ENCODE data around the gene DNASE1L2.
A peak's percentile ranks its signal among the peaks of the same experiment; 100 is the strongest.

Gene DNASE1L2

DNA sequence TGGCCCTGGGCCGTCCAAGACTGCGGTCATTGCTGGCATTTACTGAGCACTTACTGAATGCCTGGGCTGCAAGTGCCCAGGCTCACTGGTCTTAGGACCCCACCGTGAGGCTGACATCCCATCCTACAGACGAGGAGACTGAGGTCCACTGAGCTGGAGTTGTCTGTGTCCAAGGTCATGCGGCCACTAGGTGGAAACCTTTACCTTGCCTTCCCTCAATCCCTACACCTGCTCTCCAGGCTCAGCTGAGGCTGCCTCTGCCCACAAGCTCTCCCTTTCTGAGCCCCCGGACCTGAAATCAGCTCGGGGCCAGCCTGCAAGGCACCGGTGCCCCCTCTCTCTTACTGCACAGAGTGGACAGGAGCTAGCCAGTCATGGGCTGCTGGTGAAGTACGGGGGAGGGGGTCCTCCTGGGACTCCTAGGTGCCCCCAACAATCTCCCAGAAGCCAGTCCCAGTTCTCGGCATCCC lies 41.4 kb upstream of the DNASE1L2 start (continued):
- TF ChIP-seq SETDB1 (IDR thresholded peaks at IDR 0.05; ENCODE audit: insufficient read length, low read length) (no peak), ZNF24 (tag by site-specific recombination; IDR thresholded peaks at IDR 0.05) (0 out of 2 replicates have a peak, but pooled peaks have one; percentile 26), ZFP41 (tag by site-specific recombination; IDR thresholded peaks at IDR 0.05; ENCODE audit: borderline replicate concordance) (no peak), ZNF692 (tag by site-specific recombination; IDR thresholded peaks at IDR 0.05) (peak; percentile 40; the same call in 1 of the 2 replicates), GLIS1 (tag by site-specific recombination; IDR thresholded peaks at IDR 0.05) (peak; percentile 10; the same call in 1 of the 2 replicates), ZNF239 (tag by site-specific recombination; IDR thresholded peaks at IDR 0.05) (no peak), ZNF654 (tag by site-specific recombination; IDR thresholded peaks at IDR 0.05; ENCODE audit: low read depth) (peak; percentile 94), ZNF121 (tag by site-specific recombination; IDR thresholded peaks at IDR 0.05) (peak; percentile 61; the same call in 1 of the 2 replicates), ZBTB6 (tag by site-specific recombination; IDR thresholded peaks at IDR 0.05) (no peak), ZNF624 (tag by site-specific recombination; IDR thresholded peaks at IDR 0.05) (no peak), ZSCAN30 (tag by site-specific recombination; IDR thresholded peaks at IDR 0.05) (peak; percentile 70; the same call in 1 of the 2 replicates)
- TF ChIP-seq, protein P1, sequence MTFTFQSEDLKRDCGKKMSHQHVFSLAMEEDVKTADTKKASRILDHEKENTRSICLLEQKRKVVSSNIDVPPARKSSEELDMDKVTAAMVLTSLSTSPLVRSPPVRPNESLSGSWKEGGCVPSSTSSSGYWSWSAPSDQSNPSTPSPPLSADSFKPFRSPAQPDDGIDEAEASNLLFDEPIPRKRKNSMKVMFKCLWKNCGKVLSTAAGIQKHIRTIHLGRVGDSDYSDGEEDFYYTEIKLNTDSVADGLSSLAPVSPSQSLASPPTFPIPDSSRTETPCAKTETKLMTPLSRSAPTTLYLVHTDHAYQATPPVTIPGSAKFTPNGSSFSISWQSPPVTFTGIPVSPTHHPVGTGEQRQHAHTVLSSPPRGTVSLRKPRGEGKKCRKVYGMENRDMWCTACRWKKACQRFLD (tag by site-specific recombination; IDR thresholded peaks at IDR 0.05), result no peak
- TF ChIP-seq, protein P2, sequence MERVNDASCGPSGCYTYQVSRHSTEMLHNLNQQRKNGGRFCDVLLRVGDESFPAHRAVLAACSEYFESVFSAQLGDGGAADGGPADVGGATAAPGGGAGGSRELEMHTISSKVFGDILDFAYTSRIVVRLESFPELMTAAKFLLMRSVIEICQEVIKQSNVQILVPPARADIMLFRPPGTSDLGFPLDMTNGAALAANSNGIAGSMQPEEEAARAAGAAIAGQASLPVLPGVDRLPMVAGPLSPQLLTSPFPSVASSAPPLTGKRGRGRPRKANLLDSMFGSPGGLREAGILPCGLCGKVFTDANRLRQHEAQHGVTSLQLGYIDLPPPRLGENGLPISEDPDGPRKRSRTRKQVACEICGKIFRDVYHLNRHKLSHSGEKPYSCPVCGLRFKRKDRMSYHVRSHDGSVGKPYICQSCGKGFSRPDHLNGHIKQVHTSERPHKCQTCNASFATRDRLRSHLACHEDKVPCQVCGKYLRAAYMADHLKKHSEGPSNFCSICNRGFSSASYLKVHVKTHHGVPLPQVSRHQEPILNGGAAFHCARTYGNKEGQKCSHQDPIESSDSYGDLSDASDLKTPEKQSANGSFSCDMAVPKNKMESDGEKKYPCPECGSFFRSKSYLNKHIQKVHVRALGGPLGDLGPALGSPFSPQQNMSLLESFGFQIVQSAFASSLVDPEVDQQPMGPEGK (tag by site-specific recombination; IDR thresholded peaks at IDR 0.05), result peak; percentile 64
- TF ChIP-seq, protein P3, sequence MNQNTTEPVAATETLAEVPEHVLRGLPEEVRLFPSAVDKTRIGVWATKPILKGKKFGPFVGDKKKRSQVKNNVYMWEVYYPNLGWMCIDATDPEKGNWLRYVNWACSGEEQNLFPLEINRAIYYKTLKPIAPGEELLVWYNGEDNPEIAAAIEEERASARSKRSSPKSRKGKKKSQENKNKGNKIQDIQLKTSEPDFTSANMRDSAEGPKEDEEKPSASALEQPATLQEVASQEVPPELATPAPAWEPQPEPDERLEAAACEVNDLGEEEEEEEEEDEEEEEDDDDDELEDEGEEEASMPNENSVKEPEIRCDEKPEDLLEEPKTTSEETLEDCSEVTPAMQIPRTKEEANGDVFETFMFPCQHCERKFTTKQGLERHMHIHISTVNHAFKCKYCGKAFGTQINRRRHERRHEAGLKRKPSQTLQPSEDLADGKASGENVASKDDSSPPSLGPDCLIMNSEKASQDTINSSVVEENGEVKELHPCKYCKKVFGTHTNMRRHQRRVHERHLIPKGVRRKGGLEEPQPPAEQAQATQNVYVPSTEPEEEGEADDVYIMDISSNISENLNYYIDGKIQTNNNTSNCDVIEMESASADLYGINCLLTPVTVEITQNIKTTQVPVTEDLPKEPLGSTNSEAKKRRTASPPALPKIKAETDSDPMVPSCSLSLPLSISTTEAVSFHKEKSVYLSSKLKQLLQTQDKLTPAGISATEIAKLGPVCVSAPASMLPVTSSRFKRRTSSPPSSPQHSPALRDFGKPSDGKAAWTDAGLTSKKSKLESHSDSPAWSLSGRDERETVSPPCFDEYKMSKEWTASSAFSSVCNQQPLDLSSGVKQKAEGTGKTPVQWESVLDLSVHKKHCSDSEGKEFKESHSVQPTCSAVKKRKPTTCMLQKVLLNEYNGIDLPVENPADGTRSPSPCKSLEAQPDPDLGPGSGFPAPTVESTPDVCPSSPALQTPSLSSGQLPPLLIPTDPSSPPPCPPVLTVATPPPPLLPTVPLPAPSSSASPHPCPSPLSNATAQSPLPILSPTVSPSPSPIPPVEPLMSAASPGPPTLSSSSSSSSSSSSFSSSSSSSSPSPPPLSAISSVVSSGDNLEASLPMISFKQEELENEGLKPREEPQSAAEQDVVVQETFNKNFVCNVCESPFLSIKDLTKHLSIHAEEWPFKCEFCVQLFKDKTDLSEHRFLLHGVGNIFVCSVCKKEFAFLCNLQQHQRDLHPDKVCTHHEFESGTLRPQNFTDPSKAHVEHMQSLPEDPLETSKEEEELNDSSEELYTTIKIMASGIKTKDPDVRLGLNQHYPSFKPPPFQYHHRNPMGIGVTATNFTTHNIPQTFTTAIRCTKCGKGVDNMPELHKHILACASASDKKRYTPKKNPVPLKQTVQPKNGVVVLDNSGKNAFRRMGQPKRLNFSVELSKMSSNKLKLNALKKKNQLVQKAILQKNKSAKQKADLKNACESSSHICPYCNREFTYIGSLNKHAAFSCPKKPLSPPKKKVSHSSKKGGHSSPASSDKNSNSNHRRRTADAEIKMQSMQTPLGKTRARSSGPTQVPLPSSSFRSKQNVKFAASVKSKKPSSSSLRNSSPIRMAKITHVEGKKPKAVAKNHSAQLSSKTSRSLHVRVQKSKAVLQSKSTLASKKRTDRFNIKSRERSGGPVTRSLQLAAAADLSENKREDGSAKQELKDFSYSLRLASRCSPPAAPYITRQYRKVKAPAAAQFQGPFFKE (tag by site-specific recombination; IDR thresholded peaks at IDR 0.05; ENCODE audit: borderline replicate concordance), result no peak

Measured in HEK293 (cell line).